HG03457 (cell line): ENCODE results near the gene ARCN1.
"Not testable (repeated sequence)": the region's sequence is repeated elsewhere in the genome, so short reads cannot be mapped to it uniquely, and the experiment has no call there.

Source experiments
- ATAC-seq: cut with Tn5 transposase; IDR thresholded peaks from one replicate; pipeline ENCODE4 v1.9.1; 2021; ENCODE audit warnings: moderate number of reproducible peaks; ENCODE audit not compliant: unreplicated experiment

ARCN1 gene

GRCh38 chr11:118605116-118605867 lies 33.1 kb downstream of the ARCN1 start:
- ATAC-seq: no peak

GRCh38 chr11:118606157-118606843 lies 34.1 kb downstream of the ARCN1 start:
- ATAC-seq: no peak

- no peak for ATAC-seq
Measured at GRCh38 chr11:118606844-118607228, 34.6 kb downstream of the ARCN1 start.

GRCh38 chr11:118607401-118608359 lies 35.5 kb downstream of the ARCN1 start, which contains the start of gene PHLDB1:
Gene PHLDB1 (plus strand): TSS chr11:118607615. CDS start chr11:118613837, 6,222 bp downstream.
- no peak for ATAC-seq

GRCh38 chr11:118608360-118609227 lies 36.4 kb downstream of the ARCN1 start:
- no peak for ATAC-seq

GRCh38 chr11:118609380-118610224 lies 37.4 kb downstream of the ARCN1 start:
- no peak for ATAC-seq

- no peak for ATAC-seq
Measured at GRCh38 chr11:118610225-118610772, 38.1 kb downstream of the ARCN1 start.

GRCh38 chr11:118610773-118611432 lies 38.7 kb downstream of the ARCN1 start:
- ATAC-seq: no peak

- not testable (repeated sequence) for ATAC-seq
Measured at GRCh38 chr11:118611433-118611795, 39.2 kb downstream of the ARCN1 start.

- ATAC-seq: no peak
Measured at GRCh38 chr11:118612378-118612777, 40.2 kb downstream of the ARCN1 start.

- no peak for ATAC-seq
Measured at GRCh38 chr11:118614511-118614910, 42.3 kb downstream of the ARCN1 start.

GRCh38 chr11:118615282-118615975 lies 43.2 kb downstream of the ARCN1 start:
- no peak for ATAC-seq

GRCh38 chr11:118615976-118616371 lies 43.8 kb downstream of the ARCN1 start:
- no peak for ATAC-seq

- no peak for ATAC-seq
Measured at GRCh38 chr11:118618115-118618990, 46.1 kb downstream of the ARCN1 start.

- ATAC-seq: no peak
Measured at GRCh38 chr11:118618991-118619375, 46.8 kb downstream of the ARCN1 start.

GRCh38 chr11:118619444-118620197 lies 47.4 kb downstream of the ARCN1 start:
- ATAC-seq: no peak
